HCT116 (cell line): ENCODE results near the gene ANKRD33.

ENCODE experiments used
- ATF3 ChIP-seq: IDR thresholded peaks from 2 replicates; pipeline ENCODE4 v1.6.1; 2012
- CBX3 ChIP-seq: IDR thresholded peaks from 2 replicates; pipeline ENCODE4 v1.6.1; 2012; ENCODE audit warnings: low read depth
- CTCF ChIP-seq, 3 experiments: fragments of 200-600 bp in 1 of 3; sonication (generic) in 1 of 3; IDR thresholded peaks in 2 of 3; conservative IDR thresholded peaks in 1 of 3; 2 replicates each; pipeline ENCODE4 v1.5.1; 2012 to 2017; ENCODE audit warnings: low read depth in 2 of 3, low read length in 2 of 3, antibody characterized with exemption in 1 of 3, borderline replicate concordance in 1 of 3, control low read depth in 1 of 3, mild to moderate bottlenecking in 1 of 3, mixed read lengths in 1 of 3, mixed run types in 1 of 3, moderate library complexity in 1 of 3; ENCODE audit not compliant: insufficient read depth in 1 of 3
- EZH2 ChIP-seq: fragments of 200-600 bp; sonication (generic); IDR thresholded peaks from 2 replicates; pipeline ENCODE4 v1.6.1; 2017; ENCODE audit warnings: antibody characterized with exemption, mixed run types
- FOSL1 ChIP-seq: IDR thresholded peaks from 2 replicates; pipeline ENCODE4 v1.6.1; 2012; ENCODE audit warnings: low read depth
- MAX ChIP-seq: IDR thresholded peaks from 2 replicates; pipeline ENCODE4 v1.6.1; 2012
- POLR2A ChIP-seq: IDR thresholded peaks from 2 replicates; pipeline ENCODE4 v1.7.0; 2011; ENCODE audit warnings: borderline replicate concordance; ENCODE audit not compliant: insufficient read depth, insufficient read length; ENCODE audit errors: extremely low read depth
- POLR2AphosphoS5 ChIP-seq: IDR thresholded peaks from 2 replicates; pipeline ENCODE4 v1.6.1; 2011; ENCODE audit warnings: mild to moderate bottlenecking, low read depth, low read length, moderate library complexity
- RAD21 ChIP-seq: IDR thresholded peaks from 2 replicates; pipeline ENCODE4 v1.6.1; 2012; ENCODE audit warnings: low read depth, mild to moderate bottlenecking
- REST ChIP-seq: IDR thresholded peaks from 2 replicates; pipeline ENCODE4 v1.6.1; 2012; ENCODE audit warnings: low read depth
- SIN3A ChIP-seq: IDR thresholded peaks from 2 replicates; pipeline ENCODE4 v1.6.1; 2012; ENCODE audit warnings: low read depth
- SRF ChIP-seq: IDR thresholded peaks from 2 replicates; pipeline ENCODE4 v1.6.1; 2012; ENCODE audit warnings: low read depth
- ZBTB33 ChIP-seq: IDR thresholded peaks from 2 replicates; pipeline ENCODE4 v1.6.1; 2011; ENCODE audit warnings: mild to moderate bottlenecking, low read length, moderate library complexity; ENCODE audit not compliant: insufficient replicate concordance; ENCODE audit errors: extremely low read depth

GRCh38 chr12:51863363-51863932 is 24.5 kb upstream of the ANKRD33 start:
- TF ChIP-seq CTCF (IDR thresholded peaks at IDR 0.05 in 2 of 3, conservative IDR thresholded peaks at IDR 0.05 in 1 of 3; ENCODE audit: borderline replicate concordance in 1 of 3, insufficient read depth in 1 of 3, low read depth in 2 of 3, low read length in 2 of 3) (no peak), FOSL1 (no peak), EZH2 (no peak), REST (no peak), POLR2A (no peak), SRF (no peak), SIN3A (no peak), CBX3 (no peak), ZBTB33 (no peak), POLR2AphosphoS5 (no peak), RAD21 (no peak), ATF3 (no peak), MAX (no peak)
